Middle frontal gyrus (tissue), 1 donor: ENCODE measurements around the gene SHC3.
A peak's percentile ranks its signal among the peaks of the same experiment; 100 is the strongest.

Experiments used
- DNase-seq: peaks from one replicate; pipeline ENCODE4 v3.0.0-alpha.2; 2015; ENCODE audit warnings: low spot score; ENCODE audit errors: extremely low spot score

Gene SHC3

DNA sequence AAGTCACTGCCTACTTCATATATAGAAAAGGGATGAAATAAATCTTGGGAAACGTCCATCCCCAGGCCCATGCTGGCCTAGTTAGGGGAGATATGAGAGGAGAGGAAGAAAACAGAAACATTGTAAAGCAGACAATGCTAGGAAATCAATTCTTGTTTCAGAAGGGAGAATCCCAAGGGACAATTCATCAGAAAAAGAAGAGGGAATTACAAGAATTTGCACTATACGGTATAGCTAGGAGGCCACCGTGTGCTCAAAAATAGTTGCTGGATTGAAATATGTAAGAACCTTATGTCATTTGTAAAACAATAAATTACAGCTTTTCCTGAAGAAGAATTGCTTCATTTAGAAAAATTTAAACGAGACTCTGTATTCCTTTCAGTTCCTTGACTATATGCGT lies 8.3 kb upstream of the SHC3 start:
- no peak for DNase-seq

DNA sequence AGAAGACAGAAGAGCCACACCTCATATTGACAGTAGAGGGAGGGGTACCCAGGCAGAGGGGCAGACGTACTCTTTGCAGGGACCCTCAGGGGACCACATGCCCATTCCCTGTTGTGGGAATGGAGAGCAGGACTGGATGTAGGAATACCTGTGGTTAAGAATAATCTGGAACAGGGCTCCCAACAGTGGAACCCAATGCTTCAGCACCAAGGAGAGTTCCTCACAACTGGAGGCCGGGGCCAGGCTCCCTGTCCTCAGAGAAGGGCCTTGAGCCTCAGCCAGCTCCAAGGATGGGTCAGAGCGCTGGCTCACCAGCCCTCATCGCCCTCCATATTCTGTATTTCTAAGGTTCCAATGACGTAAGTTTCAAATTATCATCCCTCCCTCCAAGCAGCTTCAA lies 7.4 kb upstream of the SHC3 start:
- no peak for DNase-seq

DNA sequence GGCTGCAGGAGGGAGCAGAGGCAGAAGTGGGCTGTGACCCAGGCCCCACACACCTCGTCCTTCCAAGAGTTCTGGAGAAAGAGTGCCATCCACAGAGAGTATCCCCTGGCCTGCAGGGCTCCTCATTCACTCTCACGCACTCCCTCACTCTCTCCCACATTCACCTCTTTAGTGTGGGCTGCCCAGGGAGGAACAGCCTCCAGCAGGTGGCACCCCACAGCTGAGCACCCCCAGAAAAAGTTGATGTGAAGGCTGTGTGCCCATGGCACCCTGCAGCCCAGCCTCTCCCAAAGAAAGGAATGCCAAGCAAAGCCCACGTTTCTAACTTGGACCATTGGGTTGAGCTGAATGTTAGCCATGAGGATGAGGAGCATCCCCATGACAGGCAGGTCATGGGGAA lies 4.5 kb upstream of the SHC3 start:
- DNase-seq, result no peak

DNA sequence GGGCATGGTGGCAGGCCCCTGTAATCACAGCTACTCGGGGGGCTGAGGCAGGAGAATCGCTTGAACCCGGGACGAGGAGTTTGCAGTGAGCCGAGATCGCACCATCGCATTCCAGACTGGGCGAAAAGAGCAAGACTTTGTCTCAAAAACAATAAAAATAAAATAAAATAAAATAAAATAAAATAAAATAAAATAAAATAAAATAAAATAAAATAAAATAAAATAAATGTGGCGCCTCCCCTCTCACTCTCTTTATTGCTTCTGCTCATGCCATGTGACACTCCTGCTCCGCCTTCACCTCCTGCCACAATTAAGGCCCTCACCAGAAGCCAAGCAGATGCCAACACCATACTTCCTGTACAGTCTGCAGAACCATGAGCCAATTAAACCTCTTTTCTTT lies 3.8 kb upstream of the SHC3 start:
- DNase-seq, result no peak

DNA sequence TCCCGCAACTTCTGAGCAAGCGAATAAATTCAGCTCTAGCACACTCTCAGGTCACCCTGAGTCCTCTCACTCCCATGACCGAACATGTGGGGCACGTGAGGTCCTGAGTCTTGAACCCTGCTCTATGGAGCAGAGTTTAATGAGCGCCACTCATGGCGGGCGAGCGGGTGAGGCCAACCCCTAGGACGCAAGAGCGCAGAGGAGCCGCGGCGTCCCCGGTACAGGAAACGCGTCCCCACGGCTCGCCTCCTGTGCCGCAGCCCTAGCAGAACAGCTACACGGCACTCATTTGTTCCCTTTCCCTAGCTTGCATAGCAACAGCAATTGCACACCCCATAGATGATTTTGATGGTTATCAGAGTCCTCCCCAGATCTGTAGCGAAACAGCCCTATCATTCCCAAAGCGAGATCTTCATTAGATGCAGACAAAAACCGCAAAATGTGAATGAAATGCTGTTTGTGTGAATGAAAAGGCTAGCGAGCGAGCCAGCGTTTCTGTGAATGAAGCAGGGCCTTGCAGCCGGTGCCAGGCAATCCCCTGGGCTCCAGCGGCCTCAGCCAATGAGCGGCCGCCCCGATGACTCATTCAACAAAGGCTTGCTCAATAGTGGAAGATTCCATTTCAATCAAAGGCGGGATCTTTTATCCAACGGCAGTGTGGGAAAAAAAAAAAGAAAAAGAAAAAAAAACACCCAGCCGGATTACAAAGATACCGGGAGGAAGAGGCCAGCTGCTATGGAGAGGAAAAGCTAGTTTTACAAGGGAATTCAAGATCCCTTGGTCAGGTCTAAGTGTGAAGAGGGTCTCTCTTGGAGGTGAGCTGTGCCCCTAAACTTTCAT lies 1.5 kb upstream of the SHC3 start:
- peak; percentile 94 for DNase-seq

DNA sequence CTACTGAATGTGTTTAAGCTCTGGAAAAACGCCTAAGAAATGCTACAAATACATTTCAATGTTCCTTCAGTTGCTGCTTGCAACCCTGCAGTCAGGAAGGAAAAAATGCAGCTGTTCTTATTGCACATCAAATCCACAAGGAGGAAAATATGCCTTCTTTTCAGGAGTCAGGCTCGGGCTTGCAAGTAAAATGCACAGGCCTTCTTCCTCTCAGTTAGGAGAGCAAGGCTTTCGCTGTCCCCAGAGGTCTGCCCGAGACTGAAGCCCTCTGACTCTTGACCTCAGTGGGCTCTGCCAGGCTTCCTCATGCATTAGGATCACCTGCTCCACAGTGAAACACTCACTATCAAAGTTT lies 899 bp upstream of the SHC3 start:
- no peak for DNase-seq

DNA sequence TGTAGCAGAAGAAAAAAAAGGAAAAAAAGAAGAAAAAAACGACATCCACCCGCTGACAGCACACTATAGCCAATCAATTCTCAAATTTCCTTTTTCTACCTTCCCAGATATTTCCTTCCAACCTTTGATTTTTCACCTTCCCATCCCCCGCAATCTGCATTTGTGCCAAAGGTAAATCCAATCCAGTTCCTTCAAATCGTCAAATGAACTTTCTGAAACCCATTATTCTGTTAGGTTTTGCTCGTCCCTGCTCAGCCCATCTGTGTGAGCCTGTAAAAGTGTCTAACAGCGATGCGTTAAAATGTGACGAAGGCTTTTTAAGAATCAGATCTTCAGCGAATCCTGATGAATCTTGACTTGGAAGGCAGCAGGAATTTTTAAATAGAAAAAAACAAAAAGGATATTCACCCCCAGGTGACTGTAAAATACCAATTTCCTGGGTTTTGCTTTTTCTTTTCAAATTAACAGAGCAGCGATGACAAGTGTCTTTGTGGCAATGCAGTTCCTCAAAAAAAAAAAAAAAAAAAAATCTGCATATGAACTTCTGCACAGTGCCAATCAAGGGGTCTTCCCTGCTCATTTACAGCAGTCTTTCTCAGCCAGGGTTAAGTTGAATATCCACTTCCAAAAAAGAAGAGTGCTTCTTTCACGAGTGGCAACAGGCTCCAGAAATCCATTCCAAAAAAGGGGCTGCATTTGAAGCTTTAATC lies 367 bp upstream of the SHC3 start:
- no peak for DNase-seq

GRCh38 chr9:89177012-89177943 lies 1.3 kb downstream of the SHC3 start:
- DNase-seq, result no peak

DNA sequence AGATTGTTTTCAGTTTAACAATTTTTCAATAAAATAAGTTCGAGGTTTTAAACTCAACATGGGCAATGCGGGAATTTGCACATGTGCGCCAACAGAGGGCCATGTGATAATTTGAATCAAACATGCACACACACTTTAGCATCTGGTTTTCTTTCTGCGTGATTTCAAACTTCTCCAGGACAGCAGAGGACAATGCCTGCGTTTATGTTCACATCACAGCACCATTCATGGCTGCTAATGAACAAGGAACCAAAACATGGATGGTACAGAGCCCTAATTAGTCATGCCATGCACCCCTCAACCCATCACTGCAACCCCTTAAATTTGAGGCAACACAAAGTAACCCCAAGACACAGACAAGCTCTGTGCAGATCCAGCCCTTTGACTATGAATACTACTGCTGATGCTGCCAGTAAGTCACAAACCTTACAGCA lies 2.8 kb downstream of the SHC3 start:
- no peak for DNase-seq

GRCh38 chr9:89174291-89174690 lies 4.3 kb downstream of the SHC3 start:
- DNase-seq, result no peak

GRCh38 chr9:89173072-89173471 lies 5.5 kb downstream of the SHC3 start:
- no peak for DNase-seq

DNA sequence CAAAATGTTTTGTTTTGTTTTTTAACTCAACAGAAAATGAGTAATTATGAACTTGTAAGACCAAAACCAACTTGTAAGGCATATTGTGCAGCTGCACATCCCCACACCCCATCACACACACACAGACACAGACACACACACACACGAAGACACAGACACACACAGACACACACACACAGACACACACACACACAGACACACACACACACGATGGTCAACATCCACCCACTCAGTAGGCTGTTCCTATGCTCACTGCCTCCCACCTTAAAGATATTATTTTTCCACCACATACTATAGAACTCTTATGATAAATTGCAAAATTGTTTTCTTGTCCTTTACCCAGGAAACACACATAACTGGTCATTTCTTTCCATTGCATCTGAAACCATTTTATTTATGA lies 6.2 kb downstream of the SHC3 start:
- DNase-seq, result no peak

DNA sequence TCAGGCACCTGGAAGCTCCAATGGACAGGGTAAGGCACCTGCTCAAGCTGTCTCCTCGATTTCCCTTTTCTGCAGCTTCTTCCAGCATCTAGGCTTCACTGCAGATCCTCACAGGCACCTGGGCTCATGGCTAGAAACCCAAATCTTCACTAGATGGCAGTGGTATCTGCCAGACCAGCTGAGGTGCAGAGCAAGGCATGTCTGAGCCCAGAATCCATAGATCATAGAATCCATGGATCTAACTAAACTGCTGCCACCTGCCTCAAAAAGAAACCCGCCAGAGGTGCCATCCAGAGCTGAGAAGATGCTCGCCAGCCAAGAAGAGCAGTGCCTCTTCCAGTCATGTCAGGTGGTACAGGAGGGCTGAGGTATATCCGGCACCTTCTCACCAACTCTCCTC lies 6.9 kb downstream of the SHC3 start:
- no peak for DNase-seq

- no peak for DNase-seq
Observed at GRCh38 chr9:89171231-89171630, 7.4 kb downstream of the SHC3 start.

GRCh38 chr9:89168901-89169813 lies 9.5 kb downstream of the SHC3 start:
- no peak for DNase-seq

DNA sequence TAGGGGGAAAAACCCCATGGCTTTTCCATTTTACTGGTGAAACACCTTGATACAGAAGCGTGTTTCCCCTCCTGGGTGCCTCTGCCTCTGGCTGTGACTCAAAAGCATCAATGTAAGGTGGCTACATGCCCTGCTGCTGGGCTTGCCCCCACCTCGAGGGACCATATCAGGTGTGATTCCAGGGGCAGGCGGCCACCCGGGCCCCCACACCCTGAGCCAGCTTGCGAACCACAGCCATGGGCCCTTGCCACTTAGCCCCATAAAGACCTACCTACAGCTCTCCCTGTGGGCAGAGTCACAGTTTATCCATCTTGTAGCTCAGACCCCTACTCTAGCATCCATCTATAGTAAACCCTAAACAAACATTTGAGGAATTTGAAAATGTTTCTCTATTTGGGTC lies 10.8 kb downstream of the SHC3 start:
- no peak for DNase-seq

DNA sequence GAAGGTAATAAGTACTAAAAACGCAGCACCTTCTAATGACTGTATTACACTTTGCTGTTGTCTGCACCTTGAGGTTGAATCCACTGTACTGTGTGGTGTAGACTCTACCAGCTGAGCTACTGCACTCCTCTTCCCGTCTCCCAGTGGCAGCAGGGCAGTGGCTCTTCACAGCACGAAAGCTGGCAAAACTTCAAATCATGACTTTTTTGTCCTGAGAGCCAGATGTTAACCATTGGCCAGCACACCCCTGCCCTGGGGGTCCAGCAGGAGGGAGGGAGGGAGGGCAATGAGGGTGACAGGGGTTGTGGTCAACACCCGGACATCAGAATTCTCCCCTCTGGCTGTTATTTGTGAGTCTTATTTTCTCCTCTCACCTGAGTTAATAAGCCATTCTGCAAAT lies 11.8 kb downstream of the SHC3 start:
- no peak for DNase-seq

GRCh38 chr9:89165880-89166279 lies 12.7 kb downstream of the SHC3 start:
- no peak for DNase-seq

DNA sequence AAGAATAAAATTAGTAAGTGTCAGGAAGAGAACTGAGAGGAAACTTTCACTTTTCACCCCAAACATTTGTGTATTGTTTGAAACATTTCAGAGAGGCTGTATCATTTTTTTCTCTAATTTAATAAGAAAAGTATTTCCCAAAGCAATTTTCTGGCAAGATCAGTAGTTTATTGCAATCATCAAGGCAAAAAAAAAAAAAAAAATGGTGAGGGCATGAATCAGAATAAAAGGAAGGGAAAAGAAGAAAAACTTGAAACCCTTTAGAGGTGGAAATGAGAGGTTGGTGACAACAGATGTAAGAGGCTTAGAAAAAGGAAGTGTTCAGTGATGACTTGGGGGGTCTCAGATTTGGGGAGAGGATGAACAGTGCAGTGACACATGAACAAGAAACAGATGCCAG lies 13.3 kb downstream of the SHC3 start:
- DNase-seq, result no peak

- DNase-seq, result no peak
Observed at GRCh38 chr9:89161221-89161620, 17.4 kb downstream of the SHC3 start.

DNA sequence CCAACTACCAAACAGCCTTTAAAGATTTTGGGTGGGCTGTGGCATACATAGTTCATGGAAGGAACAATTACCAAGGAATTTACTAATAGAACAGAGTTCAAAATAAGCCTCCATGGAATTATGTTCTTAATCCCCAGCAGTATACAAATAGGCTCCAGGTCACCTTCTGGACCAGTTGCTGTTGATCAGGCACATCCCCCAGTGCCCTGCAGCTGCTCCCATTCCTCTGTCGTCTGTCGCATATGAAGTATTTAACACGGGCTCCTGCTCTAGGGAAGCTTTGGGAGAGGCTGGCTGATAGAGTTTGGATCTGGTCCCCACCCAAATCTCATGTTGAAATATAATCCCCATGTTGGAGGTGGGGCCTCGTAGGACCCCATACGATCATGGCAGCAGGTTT lies 17.8 kb downstream of the SHC3 start:
- DNase-seq, result no peak
